Hepatocyte (in vitro differentiated cells): ENCODE results near the gene CBX2. TPM values are rescaled to one million over a fixed set of nuclear protein-coding genes. Genes with fewer than 3 reads are reported as not detected.

ENCODE experiments used
- DNase-seq: peaks from one replicate; pipeline ENCODE4 v3.0.0-alpha.2; 2016; ENCODE audit warnings: low spot score
- H2AFZ ChIP-seq: fragments of 200-600 bp; sonication (generic); 2 replicates; pipeline ENCODE4 v1.6.0; 2016; ENCODE audit warnings: antibody characterized with exemption, mild to moderate bottlenecking
- H3K27ac ChIP-seq: fragments of 200-600 bp; sonication (generic); 2 replicates; pipeline ENCODE4 v1.5.1; 2016; ENCODE audit warnings: mild to moderate bottlenecking
- H3K27me3 ChIP-seq: fragments of 200-600 bp; sonication (generic); 2 replicates; pipeline ENCODE4 v1.6.1; 2016
- H3K36me3 ChIP-seq: fragments of 200-600 bp; sonication (generic); replicated peaks from 2 replicates; pipeline ENCODE4 v1.5.1; 2016; ENCODE audit warnings: low read depth; ENCODE audit not compliant: insufficient read depth
- H3K4me1 ChIP-seq: fragments of 200-600 bp; sonication (generic); 2 replicates; pipeline ENCODE4 v1.5.1; 2016; ENCODE audit warnings: mild to moderate bottlenecking, moderate library complexity; ENCODE audit not compliant: insufficient read depth
- H3K4me2 ChIP-seq: fragments of 200-600 bp; sonication (generic); 2 replicates; pipeline ENCODE4 v1.6.0; 2016
- H3K4me3 ChIP-seq: fragments of 200-600 bp; sonication (generic); 2 replicates; pipeline ENCODE4 v1.5.1; 2016; ENCODE audit warnings: mild to moderate bottlenecking
- H3K79me2 ChIP-seq: fragments of 200-600 bp; sonication (generic); 2 replicates; pipeline ENCODE4 v1.6.0; 2017; ENCODE audit warnings: mild to moderate bottlenecking
- H3K9me2 ChIP-seq: fragments of 200-600 bp; sonication (generic); replicated peaks from 2 replicates; pipeline ENCODE4 v1.6.0; 2017; ENCODE audit warnings: mild to moderate bottlenecking; ENCODE audit not compliant: insufficient read depth
- H3K9me3 ChIP-seq: fragments of 200-600 bp; sonication (generic); 2 replicates; pipeline ENCODE4 v1.5.1; 2016; ENCODE audit warnings: low read depth, mild to moderate bottlenecking
- H4K20me1 ChIP-seq: fragments of 200-600 bp; sonication (generic); 2 replicates; pipeline ENCODE4 v1.6.0; 2016; ENCODE audit warnings: mild to moderate bottlenecking; ENCODE audit not compliant: insufficient read depth, poor library complexity, severe bottlenecking
- EZH2 ChIP-seq: fragments of 200-600 bp; sonication (generic); IDR thresholded peaks from 2 replicates; pipeline ENCODE4 v1.6.1; 2016; ENCODE audit warnings: antibody characterized with exemption, mild to moderate bottlenecking, borderline replicate concordance
- EZH2phosphoT487 ChIP-seq: fragments of 200-600 bp; sonication (generic); IDR thresholded peaks from one replicate; pipeline ENCODE4 v1.6.1; 2018; ENCODE audit warnings: antibody characterized with exemption, mild to moderate bottlenecking, low read depth, moderate library complexity; ENCODE audit not compliant: unreplicated experiment, severe bottlenecking
- WGBS: methylation state at CpG from one replicate; pipeline ENCODE4 v1.1.6; 2016; ENCODE audit warnings: low lambda C conversion rate; ENCODE audit errors: missing lambda C conversion rate; 5-methylcytosine and 5-hydroxymethylcytosine counted together
- polyA plus RNA-seq: library from polyadenylated mRNA; unstranded; fragments of >200 nt; fragmentation: Nextera tagmentation; extraction: Ambion mirVana; gene quantifications from 2 replicates; pipeline ENCODE4 v1.2.1, GENCODE V29; 2016
- total RNA-seq: library from RNA; depleted of rRNA; stranded (reverse); fragments of >200 nt; gene quantifications from 2 replicates; pipeline ENCODE4 v1.2.3, GENCODE V29; 2014
- TF ChIP-seq, protein P1 (sequence below): fragments of 200-600 bp; sonication (generic); IDR thresholded peaks from 2 replicates; pipeline ENCODE4 v1.5.1; 2016; ENCODE audit warnings: antibody characterized with exemption, mild to moderate bottlenecking; ENCODE audit not compliant: poor library complexity

CBX2 gene
- total and polyA plus RNA-seq, 2 experiments from 2014 or later = 11.6 to 16.3 TPM

DNA sequence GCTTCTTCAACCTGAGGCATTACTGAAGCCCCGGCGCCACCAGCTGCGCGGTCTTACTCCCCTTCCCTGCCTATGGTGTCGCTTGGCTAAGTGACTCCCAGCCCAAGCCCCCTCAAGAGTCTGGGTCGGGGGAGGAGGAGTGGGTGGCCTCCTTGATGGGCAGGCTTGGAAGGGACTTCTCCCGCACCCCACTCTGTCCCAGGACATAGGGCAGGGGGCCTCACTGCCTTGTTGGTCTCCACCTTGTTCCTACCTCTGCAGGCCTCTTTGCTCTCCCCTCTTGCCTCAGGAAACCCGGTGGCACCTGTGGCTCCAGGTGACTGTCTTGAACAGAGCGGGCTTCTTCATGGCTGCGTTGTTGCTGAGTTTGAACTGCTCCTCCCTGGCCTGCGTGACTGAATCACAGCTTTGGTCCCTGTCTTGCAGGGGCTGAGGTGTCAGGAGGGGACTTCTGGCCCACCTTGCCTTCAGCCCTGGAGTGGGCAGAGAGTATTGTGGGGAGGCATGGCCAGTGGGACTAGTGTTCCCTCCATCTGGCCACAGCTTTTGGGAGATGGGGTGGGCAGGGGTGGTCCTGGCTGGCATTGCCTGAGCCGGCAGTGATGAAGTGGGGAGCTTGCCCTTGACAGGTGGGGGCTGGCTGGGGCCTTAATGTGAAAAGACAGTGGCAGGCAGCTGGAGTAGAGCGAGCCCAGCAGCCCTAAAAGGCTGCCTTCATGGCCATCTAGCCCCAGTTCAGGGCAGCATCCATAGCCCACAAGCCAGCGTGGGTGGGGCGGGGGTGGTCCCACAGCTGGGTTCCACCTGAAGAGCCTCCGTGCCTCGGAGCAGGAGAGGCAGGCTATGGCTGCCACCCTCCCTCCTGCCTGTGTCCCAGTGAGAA lies 7.3 kb downstream of the CBX2 start:
- no peak for DNase-seq
- H2AFZ ChIP-seq = no peak overlapping the region
- H3K27me3 ChIP-seq = peaks cover 35% of the 10 kb centered on the region
- peaks cover 9% of the 10 kb centered on the region for H3K4me1 ChIP-seq
- no peak overlapping the region for H3K4me3 ChIP-seq
- WGBS = 98% methylated on average over 17 of the region's 17 CpGs
- H3K9me2 ChIP-seq = no peaks in the 10 kb centered on the region
- TF ChIP-seq, protein P1, sequence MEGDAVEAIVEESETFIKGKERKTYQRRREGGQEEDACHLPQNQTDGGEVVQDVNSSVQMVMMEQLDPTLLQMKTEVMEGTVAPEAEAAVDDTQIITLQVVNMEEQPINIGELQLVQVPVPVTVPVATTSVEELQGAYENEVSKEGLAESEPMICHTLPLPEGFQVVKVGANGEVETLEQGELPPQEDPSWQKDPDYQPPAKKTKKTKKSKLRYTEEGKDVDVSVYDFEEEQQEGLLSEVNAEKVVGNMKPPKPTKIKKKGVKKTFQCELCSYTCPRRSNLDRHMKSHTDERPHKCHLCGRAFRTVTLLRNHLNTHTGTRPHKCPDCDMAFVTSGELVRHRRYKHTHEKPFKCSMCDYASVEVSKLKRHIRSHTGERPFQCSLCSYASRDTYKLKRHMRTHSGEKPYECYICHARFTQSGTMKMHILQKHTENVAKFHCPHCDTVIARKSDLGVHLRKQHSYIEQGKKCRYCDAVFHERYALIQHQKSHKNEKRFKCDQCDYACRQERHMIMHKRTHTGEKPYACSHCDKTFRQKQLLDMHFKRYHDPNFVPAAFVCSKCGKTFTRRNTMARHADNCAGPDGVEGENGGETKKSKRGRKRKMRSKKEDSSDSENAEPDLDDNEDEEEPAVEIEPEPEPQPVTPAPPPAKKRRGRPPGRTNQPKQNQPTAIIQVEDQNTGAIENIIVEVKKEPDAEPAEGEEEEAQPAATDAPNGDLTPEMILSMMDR = no peak
- no peak for TF ChIP-seq EZH2phosphoT487
- TF ChIP-seq EZH2 = no peak
- H3K36me3 ChIP-seq = no peaks in the 10 kb centered on the region
- peaks cover 2% of the 10 kb centered on the region for H4K20me1 ChIP-seq
- H3K27ac ChIP-seq = no peak overlapping the region
- no peaks in the 10 kb centered on the region for H3K9me3 ChIP-seq
- peaks cover 4% of the 10 kb centered on the region for H3K79me2 ChIP-seq
- H3K4me2 ChIP-seq = no peak overlapping the region

DNA sequence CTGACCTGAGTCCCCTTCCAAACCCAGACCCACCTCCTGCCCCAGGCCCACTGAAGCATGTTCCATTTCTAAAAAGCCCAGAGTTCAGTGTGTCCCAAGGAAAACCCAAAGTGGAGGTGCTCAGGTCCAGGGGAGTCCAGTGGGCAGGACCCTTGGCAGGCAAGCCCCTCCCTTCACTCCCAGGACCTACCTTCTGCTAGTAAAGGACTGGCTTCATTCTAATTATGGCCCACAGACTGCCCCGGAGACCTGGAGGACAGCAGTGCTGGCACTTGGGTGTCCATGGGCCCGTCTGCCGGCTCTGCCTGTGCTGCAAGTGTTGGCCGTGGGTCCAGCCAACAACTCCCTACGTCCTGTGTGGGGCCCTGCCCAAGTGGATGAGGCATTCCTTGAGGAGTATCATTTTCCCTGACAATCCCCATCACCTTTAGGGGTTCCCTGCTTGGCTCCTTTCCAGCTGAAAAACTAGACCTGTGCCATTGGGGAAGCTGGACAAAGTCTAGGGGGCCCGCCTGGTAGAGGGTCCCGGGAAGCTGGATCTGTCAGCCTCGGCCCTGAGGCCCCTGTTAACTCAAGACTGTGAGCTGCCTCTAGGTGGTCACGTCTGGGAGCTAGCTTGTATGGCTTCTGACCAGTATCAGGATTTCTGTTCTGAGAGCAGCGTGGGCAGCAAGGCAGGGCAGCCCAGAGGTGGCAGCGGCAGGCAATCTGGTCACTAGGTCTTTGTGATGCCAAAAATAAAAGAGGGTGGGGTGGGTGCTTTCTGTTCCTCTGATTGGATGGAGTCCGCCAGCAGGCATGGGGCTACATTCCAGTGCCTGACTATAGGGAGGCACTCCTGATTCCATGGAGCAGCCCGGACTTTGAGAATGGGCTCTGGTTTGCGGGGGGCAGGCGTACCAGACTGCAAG lies 8.2 kb downstream of the CBX2 start:
- Histone ChIP-seq H3K36me3 (no peaks in the 10 kb centered on the region), H3K9me2 (no peaks in the 10 kb centered on the region), H4K20me1 (no peaks in the 10 kb centered on the region), H3K4me2 (no peak overlapping the region), H3K27ac (no peak overlapping the region), H2AFZ (no peak overlapping the region), H3K4me1 (peaks cover 14% of the 10 kb centered on the region), H3K79me2 (no peaks in the 10 kb centered on the region), H3K27me3 (peaks cover 44% of the 10 kb centered on the region), H3K9me3 (no peaks in the 10 kb centered on the region), H3K4me3 (no peak overlapping the region)
- DNase-seq = no peak
- WGBS = 95% methylated on average over 15 of the region's 15 CpGs
- TF ChIP-seq EZH2phosphoT487 (no peak), EZH2 (no peak)
- TF ChIP-seq, protein P1 = no peak

DNA sequence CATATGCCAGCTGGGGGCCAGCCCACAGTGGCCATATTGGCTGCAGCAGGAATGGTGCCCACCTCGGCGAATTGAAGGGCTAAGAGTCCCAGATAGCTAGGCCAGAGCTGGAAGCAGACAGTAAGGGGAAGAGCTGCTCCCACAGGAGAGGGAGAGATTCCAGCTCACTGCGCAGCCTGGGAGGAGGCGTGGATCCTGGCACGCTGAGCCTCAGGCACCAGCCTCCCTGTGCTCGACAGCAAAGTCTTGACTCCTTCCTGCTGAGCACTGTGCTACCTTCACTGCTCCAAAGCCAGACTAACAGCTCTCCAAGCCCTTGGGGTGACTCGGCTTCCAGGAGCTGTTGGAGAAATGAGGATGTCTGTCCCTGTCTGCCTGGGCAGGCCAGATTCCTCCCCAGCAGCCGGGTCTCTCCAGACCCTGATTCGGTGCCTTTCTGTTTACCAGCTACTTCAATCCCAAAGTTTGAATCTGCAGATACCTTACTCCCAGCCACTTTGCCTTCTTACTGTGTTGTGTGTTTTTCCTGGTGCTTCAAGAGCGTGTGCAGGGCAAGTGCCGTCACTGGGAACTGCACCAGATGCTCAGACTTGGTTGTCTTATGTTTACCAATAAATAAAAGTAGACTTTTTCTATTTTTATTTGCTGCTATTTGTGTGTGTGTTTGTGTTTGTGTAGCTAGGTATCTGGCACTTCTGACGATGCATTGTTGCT lies 9.1 kb downstream of the CBX2 start:
- Histone ChIP-seq H3K27me3 (peaks cover 53% of the 10 kb centered on the region), H3K9me3 (no peaks in the 10 kb centered on the region), H3K4me1 (peaks cover 21% of the 10 kb centered on the region), H3K79me2 (no peaks in the 10 kb centered on the region), H3K4me3 (no peak overlapping the region), H3K9me2 (no peaks in the 10 kb centered on the region), H3K4me2 (no peak overlapping the region), H4K20me1 (no peaks in the 10 kb centered on the region), H3K36me3 (no peaks in the 10 kb centered on the region), H3K27ac (no peak overlapping the region), H2AFZ (no peak overlapping the region)
- WGBS = 93% methylated on average over 12 of the region's 12 CpGs
- DNase-seq = no peak
- no peak for TF ChIP-seq EZH2phosphoT487
- TF ChIP-seq EZH2 = no peak
- TF ChIP-seq, protein P1 = no peak
